H9 (cell line): Measurements from ENCODE around the gene DPP6. TPM values are rescaled to one million over a fixed set of nuclear protein-coding genes. Genes with fewer than 3 reads are reported as not detected.

Source experiments
- DNase-seq: peaks from one replicate; pipeline ENCODE4 v3.0.0-alpha.2; 2017
- H2AFZ ChIP-seq: one replicate; pipeline ENCODE4 v1.6.1; 2013; ENCODE audit warnings: mild to moderate bottlenecking, low read length, control low read depth, moderate library complexity
- H2AK5ac ChIP-seq: 2 replicates; pipeline ENCODE4 v1.6.1; 2013; ENCODE audit warnings: low read length, control low read depth, mixed read lengths; ENCODE audit not compliant: insufficient read length
- H2BK120ac ChIP-seq: one replicate; pipeline ENCODE4 v1.6.1; 2013; ENCODE audit warnings: low read depth, mild to moderate bottlenecking, low read length, control low read depth, inconsistent platforms; ENCODE audit not compliant: poor library complexity, severe bottlenecking
- H2BK12ac ChIP-seq: 2 replicates; pipeline ENCODE4 v1.6.1; 2013; ENCODE audit warnings: low read length, control low read depth, mixed read lengths, low read depth; ENCODE audit not compliant: insufficient read length
- H2BK15ac ChIP-seq: 2 replicates; pipeline ENCODE4 v1.6.1; 2013; ENCODE audit warnings: low read depth, low read length, control low read depth
- H2BK20ac ChIP-seq: one replicate; pipeline ENCODE4 v1.6.1; 2013; ENCODE audit warnings: low read depth, mild to moderate bottlenecking, low read length, control low read depth, inconsistent platforms; ENCODE audit not compliant: poor library complexity, severe bottlenecking
- H2BK5ac ChIP-seq: 2 replicates; pipeline ENCODE4 v1.6.1; 2013; ENCODE audit warnings: low read length, control low read depth, mixed read lengths; ENCODE audit not compliant: insufficient read length
- H3K14ac ChIP-seq: 2 replicates; pipeline ENCODE4 v1.6.1; 2013; ENCODE audit warnings: low read length, control low read depth; ENCODE audit not compliant: insufficient read depth
- H3K18ac ChIP-seq: 2 replicates; pipeline ENCODE4 v1.6.1; 2013; ENCODE audit warnings: low read depth, mild to moderate bottlenecking, mixed read lengths, low read length, control low read depth; ENCODE audit not compliant: insufficient read length
- H3K23ac ChIP-seq: 2 replicates; pipeline ENCODE4 v1.6.1; 2013; ENCODE audit warnings: low read length, control low read depth, mixed read lengths, low read depth; ENCODE audit not compliant: insufficient read length
- H3K23me2 ChIP-seq: 2 replicates; pipeline ENCODE4 v1.6.1; 2013; ENCODE audit warnings: low read depth, mild to moderate bottlenecking, mixed read lengths, low read length, control low read depth; ENCODE audit not compliant: insufficient read length, poor library complexity, severe bottlenecking
- H3K27ac ChIP-seq: 2 replicates; pipeline ENCODE4 v1.5.1; 2013; ENCODE audit warnings: low read length, control low read depth, mixed read lengths, low read depth; ENCODE audit not compliant: insufficient read length
- H3K27me3 ChIP-seq: 2 replicates; pipeline ENCODE4 v1.6.1; 2013; ENCODE audit warnings: low read length, control low read depth, inconsistent platforms; ENCODE audit not compliant: insufficient read depth
- H3K4ac ChIP-seq: 2 replicates; pipeline ENCODE4 v1.6.1; 2013; ENCODE audit warnings: low read depth, mild to moderate bottlenecking, control low read depth, inconsistent platforms, low read length, moderate library complexity
- H3K4me1 ChIP-seq: 2 replicates; pipeline ENCODE4 v1.6.1; 2013; ENCODE audit warnings: low read length, control low read depth, inconsistent platforms; ENCODE audit not compliant: insufficient read depth
- H3K4me2 ChIP-seq: 2 replicates; pipeline ENCODE4 v1.6.1; 2013; ENCODE audit warnings: low read length, control low read depth, mixed read lengths; ENCODE audit not compliant: insufficient read length, insufficient read depth
- H3K56ac ChIP-seq: 2 replicates; pipeline ENCODE4 v1.6.1; 2013; ENCODE audit warnings: low read depth, mild to moderate bottlenecking, mixed read lengths, low read length, control low read depth; ENCODE audit not compliant: insufficient read length
- H3K79me1 ChIP-seq: 2 replicates; pipeline ENCODE4 v1.6.1; 2013; ENCODE audit warnings: low read depth, mild to moderate bottlenecking, moderate library complexity, low read length, control low read depth, inconsistent platforms; ENCODE audit not compliant: insufficient read depth, poor library complexity, severe bottlenecking
- H3K79me2 ChIP-seq: 2 replicates; pipeline ENCODE4 v1.6.1; 2013; ENCODE audit warnings: low read length, control low read depth, inconsistent platforms; ENCODE audit not compliant: insufficient read depth
- H3K9ac ChIP-seq: 2 replicates; pipeline ENCODE4 v1.6.1; 2013; ENCODE audit warnings: low read length, control low read depth, mixed read lengths; ENCODE audit not compliant: insufficient read length; ENCODE audit errors: extremely low read depth
- H3K9me3 ChIP-seq: one replicate; pipeline ENCODE4 v1.6.1; 2013; ENCODE audit warnings: low read depth, low read length, inconsistent platforms; ENCODE audit not compliant: control insufficient read depth
- H3T11ph ChIP-seq: one replicate; pipeline ENCODE4 v1.6.1; 2013; ENCODE audit warnings: mild to moderate bottlenecking, low read length, control low read depth, inconsistent platforms
- H4K20me1 ChIP-seq: one replicate; pipeline ENCODE4 v1.6.1; 2013; ENCODE audit not compliant: control insufficient read depth, insufficient read length, insufficient read depth
- H4K5ac ChIP-seq: 2 replicates; pipeline ENCODE4 v1.6.1; 2013; ENCODE audit warnings: low read depth, mild to moderate bottlenecking, mixed read lengths, low read length, control low read depth; ENCODE audit not compliant: insufficient read length
- H4K8ac ChIP-seq: replicated peaks from 2 replicates; pipeline ENCODE4 v1.6.1; 2013; ENCODE audit warnings: low read length, control low read depth, mixed read lengths, low read depth; ENCODE audit not compliant: insufficient read length
- H4K91ac ChIP-seq: 2 replicates; pipeline ENCODE4 v1.6.1; 2013; ENCODE audit warnings: low read depth, mild to moderate bottlenecking, moderate library complexity, mixed read lengths, low read length, control low read depth; ENCODE audit not compliant: insufficient read length
- H3K27ac Mint-ChIP-seq, 3 experiments: 2 replicates in 2 of 3; 3 replicates in 1 of 3; pipeline ENCODE4 v1.8.0; 2020 to 2021; ENCODE audit warnings: mixed read lengths in 3 of 3, mild to moderate bottlenecking in 1 of 3, moderate library complexity in 1 of 3
- H3K27me3 Mint-ChIP-seq: 2 replicates; pipeline ENCODE4 v1.8.0; 2021; ENCODE audit warnings: low read depth, mild to moderate bottlenecking, moderate library complexity, mixed read lengths
- H3K36me3 Mint-ChIP-seq, 3 experiments: 2 replicates in 2 of 3; 3 replicates in 1 of 3; pipeline ENCODE4 v1.8.0; 2020 to 2021; ENCODE audit warnings: low read depth in 3 of 3, mixed read lengths in 3 of 3; ENCODE audit not compliant: insufficient read depth in 1 of 3
- H3K4me1 Mint-ChIP-seq, 2 experiments: 2 replicates each; pipeline ENCODE4 v1.8.0; 2020; ENCODE audit warnings: mixed read lengths in 2 of 2
- H3K4me3 Mint-ChIP-seq, 2 experiments: 2 replicates in 1 of 2; 3 replicates in 1 of 2; pipeline ENCODE4 v1.8.0; 2020 to 2021; ENCODE audit warnings: mild to moderate bottlenecking in 2 of 2, mixed read lengths in 2 of 2, moderate library complexity in 1 of 2
- H3K9me3 Mint-ChIP-seq, 2 experiments: 2 replicates in 1 of 2; 3 replicates in 1 of 2; pipeline ENCODE4 v1.8.0; 2020; ENCODE audit warnings: mild to moderate bottlenecking in 2 of 2, mixed read lengths in 2 of 2, moderate library complexity in 1 of 2
- CTCF ChIP-seq: fragments of 200-600 bp; sonication (generic); conservative IDR thresholded peaks from 3 replicates; pipeline ENCODE4 v1.8.0; 2021; ENCODE audit warnings: antibody characterized with exemption, mild to moderate bottlenecking
- WGBS: extraction: QIAGEN DNeasy Blood & Tissue Kit; methylation state at CpG from one replicate; pipeline ENCODE4 v1.1.7; 2013; ENCODE audit warnings: missing lambda C conversion rate, low lambda C conversion rate, mixed read lengths; ENCODE audit not compliant: insufficient read length; ENCODE audit errors: extremely low coverage; 5-methylcytosine and 5-hydroxymethylcytosine counted together
- total RNA-seq: library from RNA; stranded (reverse); gene quantifications from 2 replicates; pipeline ENCODE4 v1.2.1, GENCODE V29; 2021

DPP6 gene
- total RNA-seq, 1 experiment from 2014 or later, result 4.5 TPM

GRCh38 chr7:154840086-154840485 is 787.9 kb downstream of the DPP6 start:
- no peak overlapping the region for H3K18ac ChIP-seq
- H4K20me1 ChIP-seq, result peaks cover 4% of the 10 kb centered on the region
- Mint-ChIP-seq H3K27me3 (peaks cover 2% of the 10 kb centered on the region; the same call in 1 of the 2 replicates), H3K27ac (no peak overlapping the region), H3K4me3 (no peak overlapping the region), H3K9me3 (no peaks in the 10 kb centered on the region; a peak in 1 of 5 replicates), H3K36me3 (no peaks in the 10 kb centered on the region), H3K4me1 (peaks cover 0 to 3% of the 10 kb centered on the region in 2 experiments; a peak in 1 of 4 replicates)
- H2AK5ac ChIP-seq, result no peak overlapping the region
- H2BK5ac ChIP-seq, result no peak overlapping the region
- no peak overlapping the region for H3T11ph ChIP-seq
- no peak overlapping the region for H2BK15ac ChIP-seq
- no peak for TF ChIP-seq CTCF
- no peaks in the 10 kb centered on the region for H3K23me2 ChIP-seq
- no peak overlapping the region for H3K14ac ChIP-seq
- no peak overlapping the region for H3K9ac ChIP-seq
- no peak overlapping the region for H2BK120ac ChIP-seq
- no peak overlapping the region for H2BK12ac ChIP-seq
- H4K91ac ChIP-seq, result no peak overlapping the region
- no peak overlapping the region for H4K5ac ChIP-seq
- no peaks in the 10 kb centered on the region for H3K27me3 ChIP-seq
- H3K23ac ChIP-seq, result no peak overlapping the region
- H3K79me2 ChIP-seq, result no peaks in the 10 kb centered on the region
- no peak overlapping the region for H2AFZ ChIP-seq
- H3K4ac ChIP-seq, result no peak overlapping the region
- no peak overlapping the region for H2BK20ac ChIP-seq
- H3K4me2 ChIP-seq, result no peak overlapping the region
- H3K4me1 ChIP-seq, result no peaks in the 10 kb centered on the region
- no peak overlapping the region for H4K8ac ChIP-seq
- DNase-seq, result no peak
- H3K27ac ChIP-seq, result no peak overlapping the region
- no peak overlapping the region for H3K56ac ChIP-seq
- no CpG with 5 or more reads among the region's 7 CpGs for WGBS
- no peaks in the 10 kb centered on the region for H3K79me1 ChIP-seq
- H3K9me3 ChIP-seq, result no peaks in the 10 kb centered on the region
